Stomach (tissue), 9 donors: ENCODE measurements around the gene C1QTNF8. TPM values are rescaled to one million over a fixed set of nuclear protein-coding genes. Genes with fewer than 3 reads are reported as not detected.

Experiments
- DNase-seq, 2 donors: peaks; one replicate each; pipeline versions ENCODE4 v3.0.0 to v3.0.0-alpha.2; 2013 to 2019
- H3K27ac ChIP-seq, 5 donors: fragments of 200-600 bp in 4 of 5; sonication (generic) in 4 of 5; one replicate each; pipeline ENCODE4 v1.5.1; 2013 to 2019; ENCODE audit warnings: mild to moderate bottlenecking in 1 of 5, moderate library complexity in 1 of 5
- H3K27me3 ChIP-seq, 3 donors: fragments of 200-600 bp; sonication (generic); one replicate each; pipeline ENCODE4 v1.5.1; 2017 to 2019; ENCODE audit warnings: mixed run types in 1 of 3
- H3K36me3 ChIP-seq, 4 donors: fragments of 200-600 bp; sonication (generic); 1 replicate in 3 of 4; 2 replicates in 1 of 4; pipeline ENCODE4 v1.5.1; 2016 to 2019
- H3K4me1 ChIP-seq, 4 donors: fragments of 200-600 bp; sonication (generic); one replicate each; pipeline ENCODE4 v1.5.1; 2016 to 2019
- H3K4me3 ChIP-seq, 4 donors: fragments of 200-600 bp; sonication (generic) in 3 of 4; one replicate each; pipeline ENCODE4 v1.5.1; 2016 to 2019; ENCODE audit warnings: mild to moderate bottlenecking in 1 of 4
- H3K9me3 ChIP-seq, 4 donors: fragments of 200-600 bp; sonication (generic); one replicate each; pipeline ENCODE4 v1.5.1; 2016 to 2019
- EP300 ChIP-seq: sonication (generic); formaldehyde crosslinking; IDR thresholded peaks from one replicate; pipeline ENCODE4 v1.6.1; 2017; ENCODE audit warnings: antibody characterized with exemption
- POLR2A ChIP-seq, 4 donors: fragments of 450-650 bp; IDR thresholded peaks; one replicate each; pipeline ENCODE4 v1.6.1; 2016; ENCODE audit warnings: antibody characterized with exemption in 4 of 4, control low read depth in 2 of 4, mild to moderate bottlenecking in 1 of 4, moderate library complexity in 1 of 4
- POLR2AphosphoS5 ChIP-seq, 3 donors: sonication (generic); formaldehyde crosslinking; IDR thresholded peaks; one replicate each; pipeline ENCODE4 v1.6.1; 2016; ENCODE audit warnings: antibody characterized with exemption in 3 of 3
- WGBS, 5 donors: extraction: QIAGEN DNeasy Blood & Tissue Kit in 3 of 5; methylation state at CpG; one replicate each; pipeline versions ENCODE4 v1.1.5 to v1.1.7; 2013 to 2018; 5-methylcytosine and 5-hydroxymethylcytosine counted together
- intact Hi-C: fragments of 100-400 bp; cut with DNase I; formaldehyde crosslinking; loops from one replicate; pipeline ENCODE4 v1.15.1; 2023; ENCODE audit warnings: low total_unique reads
- polyA plus RNA-seq, 3 donors: library from polyadenylated mRNA; stranded (reverse); fragments of 200-250 nt; gene quantifications; one replicate each; pipeline ENCODE4 v1.2.3, GENCODE V29; 2013
- total RNA-seq, 5 donors: library from RNA; depleted of rRNA; stranded (reverse); fragments of >200 nt; gene quantifications; one replicate each; pipeline versions ENCODE4 v1.1.0 to v1.2.3, GENCODE V29; 2014 to 2016
- TF ChIP-seq, protein P1 (sequence below), 7 experiments: fragments of 450-650 bp in 4 of 7; fragments of 200-600 bp in 3 of 7; sonication (generic) in 3 of 7; IDR thresholded peaks; one replicate each; pipeline ENCODE4 v1.5.1; 2016 to 2019; ENCODE audit warnings: antibody characterized with exemption in 7 of 7, control low read depth in 2 of 7, mild to moderate bottlenecking in 1 of 7
- donor health status: healthy with polysubstance abuse.
- donor health status: Bipolar disorder and iron deficiency.
- donor health status: healthy.

The C1QTNF8 gene
- total and polyA plus RNA-seq, 8 donors, result not detected

DNA sequence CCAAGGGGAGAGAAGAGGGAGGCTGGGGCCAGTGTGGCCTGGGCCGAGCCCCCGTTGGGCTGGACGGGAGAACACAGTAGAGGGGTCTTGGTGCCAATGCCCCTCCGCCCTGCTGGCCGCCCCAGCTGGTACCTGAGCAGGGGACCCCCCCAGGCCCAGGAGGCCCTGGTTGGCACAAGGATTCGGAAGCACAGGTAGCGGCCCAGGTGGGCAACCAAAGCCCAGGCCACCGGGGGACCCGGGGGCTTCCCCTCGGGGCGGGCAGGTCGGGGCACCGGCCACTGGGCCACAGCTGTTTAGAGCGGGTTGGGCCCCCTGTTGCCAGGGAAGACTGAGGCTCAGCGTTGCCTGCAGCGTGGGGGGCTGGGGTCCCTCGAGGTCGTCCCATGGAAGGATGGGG, 28.2 kb upstream of the C1QTNF8 start:
- H3K9me3 ChIP-seq, result no peaks in the 10 kb centered on the region
- H3K27me3 ChIP-seq, result peaks cover 0 to 76% (median 9%) of the 10 kb centered on the region in 3 donors
- intact Hi-C loops, result no loop called here
- 83 to 89% (median 85%) methylated on average over 2 to 18 of the region's 18 CpGs for WGBS, 5 donors
- no peaks in the 10 kb centered on the region for H3K36me3 ChIP-seq
- no peak for DNase-seq
- no peak overlapping the region for H3K27ac ChIP-seq
- TF ChIP-seq POLR2A (IDR thresholded peaks at IDR 0.05) (no peak), EP300 (no peak), POLR2AphosphoS5 (IDR thresholded peaks at IDR 0.05) (no peak)
- TF ChIP-seq, protein P1, sequence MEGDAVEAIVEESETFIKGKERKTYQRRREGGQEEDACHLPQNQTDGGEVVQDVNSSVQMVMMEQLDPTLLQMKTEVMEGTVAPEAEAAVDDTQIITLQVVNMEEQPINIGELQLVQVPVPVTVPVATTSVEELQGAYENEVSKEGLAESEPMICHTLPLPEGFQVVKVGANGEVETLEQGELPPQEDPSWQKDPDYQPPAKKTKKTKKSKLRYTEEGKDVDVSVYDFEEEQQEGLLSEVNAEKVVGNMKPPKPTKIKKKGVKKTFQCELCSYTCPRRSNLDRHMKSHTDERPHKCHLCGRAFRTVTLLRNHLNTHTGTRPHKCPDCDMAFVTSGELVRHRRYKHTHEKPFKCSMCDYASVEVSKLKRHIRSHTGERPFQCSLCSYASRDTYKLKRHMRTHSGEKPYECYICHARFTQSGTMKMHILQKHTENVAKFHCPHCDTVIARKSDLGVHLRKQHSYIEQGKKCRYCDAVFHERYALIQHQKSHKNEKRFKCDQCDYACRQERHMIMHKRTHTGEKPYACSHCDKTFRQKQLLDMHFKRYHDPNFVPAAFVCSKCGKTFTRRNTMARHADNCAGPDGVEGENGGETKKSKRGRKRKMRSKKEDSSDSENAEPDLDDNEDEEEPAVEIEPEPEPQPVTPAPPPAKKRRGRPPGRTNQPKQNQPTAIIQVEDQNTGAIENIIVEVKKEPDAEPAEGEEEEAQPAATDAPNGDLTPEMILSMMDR (IDR thresholded peaks at IDR 0.05), result no peak
- H3K4me3 ChIP-seq, result no peak overlapping the region
- peaks cover 0 to 7% (median 4%) of the 10 kb centered on the region in 4 donors for H3K4me1 ChIP-seq

DNA sequence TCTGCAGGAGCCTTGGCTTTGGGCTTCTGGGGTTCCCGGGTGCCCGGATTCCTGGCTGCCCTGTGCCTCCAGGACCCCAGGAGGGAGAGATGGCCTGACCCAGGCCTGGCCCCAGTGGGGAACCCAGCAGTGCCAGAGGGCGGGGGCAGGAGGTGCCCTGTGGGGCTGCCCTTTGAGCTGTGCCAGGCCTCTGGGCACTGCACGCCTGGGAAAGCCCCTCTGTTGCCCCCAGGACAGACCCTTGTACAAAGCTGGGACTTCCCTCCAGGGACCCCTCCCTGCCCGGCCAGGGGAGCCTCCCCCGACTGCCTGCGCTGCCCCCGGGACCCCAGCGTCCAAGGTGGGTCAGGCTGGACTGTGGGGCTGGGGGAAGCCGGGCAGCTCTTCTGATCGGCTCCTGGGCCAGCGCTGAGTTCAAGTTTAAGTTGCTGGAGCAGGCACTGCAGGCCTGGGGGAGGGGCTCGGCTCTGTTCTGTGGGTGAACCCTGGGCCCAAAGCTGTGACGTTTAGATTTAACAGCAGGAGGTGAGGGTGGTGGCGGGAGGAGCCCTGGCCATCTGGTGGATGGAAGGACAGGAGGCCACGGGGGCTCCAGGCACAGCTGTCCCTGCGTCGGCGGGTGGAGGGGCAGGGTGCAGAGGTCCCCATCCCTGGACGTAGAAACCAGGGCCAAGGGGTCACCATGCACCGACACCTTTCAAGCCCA, 27.6 kb upstream of the C1QTNF8 start:
- intact Hi-C loops, result no loop called here
- no peak for DNase-seq
- Histone ChIP-seq H3K4me1 (peaks cover 0 to 7% (median 4%) of the 10 kb centered on the region in 4 donors), H3K27me3 (peaks cover 0 to 82% (median 9%) of the 10 kb centered on the region in 3 donors), H3K4me3 (no peak overlapping the region), H3K36me3 (no peaks in the 10 kb centered on the region), H3K27ac (no peak overlapping the region), H3K9me3 (no peaks in the 10 kb centered on the region)
- no peak for TF ChIP-seq POLR2AphosphoS5 (IDR thresholded peaks at IDR 0.05)
- TF ChIP-seq, protein P1 (IDR thresholded peaks at IDR 0.05), result no peak
- TF ChIP-seq EP300, result no peak
- TF ChIP-seq POLR2A (IDR thresholded peaks at IDR 0.05), result no peak
- 58 to 78% (median 72%) methylated on average over 11 to 21 of the region's 21 CpGs for WGBS, 5 donors

DNA sequence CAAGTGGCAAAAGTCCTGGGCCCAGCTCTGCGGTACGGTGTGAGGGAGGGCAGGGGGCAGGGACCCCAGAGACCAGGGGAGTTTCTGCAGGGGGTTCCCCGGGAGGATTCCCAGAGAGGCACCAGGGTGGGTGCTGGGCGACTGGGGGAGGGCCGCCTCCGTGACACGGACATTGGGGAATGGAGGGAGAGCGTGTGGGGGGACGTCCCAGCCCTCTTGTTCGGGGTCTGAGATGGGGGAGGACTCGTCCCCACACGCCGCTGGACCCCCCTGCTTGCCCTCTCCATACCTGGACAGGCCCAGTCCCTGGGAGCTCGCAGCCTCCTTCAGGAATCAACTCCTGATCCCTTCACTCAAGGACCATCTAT, 26.3 kb upstream of the C1QTNF8 start:
- intact Hi-C loops, result no loop called here
- Histone ChIP-seq H3K9me3 (no peaks in the 10 kb centered on the region), H3K4me3 (no peak overlapping the region), H3K27me3 (peaks cover 0 to 89% (median 13%) of the 10 kb centered on the region in 3 donors), H3K27ac (no peak overlapping the region), H3K36me3 (no peaks in the 10 kb centered on the region), H3K4me1 (peaks cover 0 to 7% (median 4%) of the 10 kb centered on the region in 4 donors)
- no peak for TF ChIP-seq EP300
- no peak for TF ChIP-seq POLR2AphosphoS5 (IDR thresholded peaks at IDR 0.05)
- TF ChIP-seq, protein P1 (IDR thresholded peaks at IDR 0.05), result no peak
- TF ChIP-seq POLR2A (IDR thresholded peaks at IDR 0.05), result no peak
- no peak for DNase-seq
- 81 to 88% (median 86%) methylated on average over 12 to 14 of the region's 14 CpGs for WGBS, 5 donors

DNA sequence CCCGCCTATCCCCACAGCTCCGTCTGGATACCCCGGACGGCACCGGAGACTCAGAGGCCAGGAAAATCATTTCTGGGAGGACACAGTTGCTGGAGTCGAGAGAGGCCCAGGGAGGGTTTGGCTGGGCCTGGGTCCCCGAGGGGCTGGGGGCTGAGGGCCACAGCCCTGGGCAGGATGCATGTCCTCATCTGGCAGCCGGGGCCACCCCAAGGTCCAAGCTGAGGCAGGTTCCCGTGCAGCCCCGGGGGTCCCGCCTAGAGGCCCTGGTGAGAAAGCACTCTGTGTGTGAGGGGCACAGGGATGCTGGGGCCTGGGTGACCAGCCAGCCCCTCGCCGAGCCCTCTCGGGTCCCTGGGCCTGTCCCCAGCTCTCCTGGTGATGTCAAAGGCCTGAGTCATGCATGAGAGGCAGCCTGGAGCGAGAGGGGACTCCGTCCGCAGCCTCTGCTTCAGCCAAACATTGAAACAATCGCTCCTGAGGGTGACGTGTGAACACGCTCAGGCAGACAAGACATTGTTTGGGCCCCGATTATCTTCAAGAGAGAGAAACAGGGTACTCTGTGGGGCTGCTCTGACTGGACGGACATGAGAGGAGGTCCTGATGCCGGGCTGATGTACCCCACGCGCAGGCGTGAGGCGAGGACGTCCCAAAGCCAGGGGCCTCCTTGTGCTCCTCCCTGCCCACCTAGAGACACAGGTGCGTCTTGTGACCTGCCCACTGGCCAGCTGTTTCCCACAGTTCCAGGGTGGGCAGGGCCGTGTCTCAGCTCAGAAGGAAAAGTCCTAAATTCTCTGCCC, 25.8 kb upstream of the C1QTNF8 start:
- intact Hi-C loops, result no loop called here
- DNase-seq, result no peak
- no peak overlapping the region for H3K4me3 ChIP-seq
- no peaks in the 10 kb centered on the region for H3K36me3 ChIP-seq
- peaks cover 0 to 89% (median 16%) of the 10 kb centered on the region in 3 donors for H3K27me3 ChIP-seq
- no peak for TF ChIP-seq EP300
- no peak for TF ChIP-seq POLR2A (IDR thresholded peaks at IDR 0.05)
- TF ChIP-seq, protein P1 (IDR thresholded peaks at IDR 0.05), result no peak
- TF ChIP-seq POLR2AphosphoS5 (IDR thresholded peaks at IDR 0.05), result no peak
- H3K9me3 ChIP-seq, result no peaks in the 10 kb centered on the region
- WGBS, 5 donors, result 70 to 79% (median 71%) methylated on average over 18 to 30 of the region's 30 CpGs
- H3K4me1 ChIP-seq, result peaks cover 0 to 7% (median 4%) of the 10 kb centered on the region in 4 donors
- no peak overlapping the region for H3K27ac ChIP-seq
